ENCODE measurements around the gene DRC3. TPM values are rescaled to one million over a fixed set of nuclear protein-coding genes. Genes with fewer than 3 reads are reported as not detected.

Gene DRC3
- total RNA-seq, 1 donor from 2014 or later: not detected

DNA sequence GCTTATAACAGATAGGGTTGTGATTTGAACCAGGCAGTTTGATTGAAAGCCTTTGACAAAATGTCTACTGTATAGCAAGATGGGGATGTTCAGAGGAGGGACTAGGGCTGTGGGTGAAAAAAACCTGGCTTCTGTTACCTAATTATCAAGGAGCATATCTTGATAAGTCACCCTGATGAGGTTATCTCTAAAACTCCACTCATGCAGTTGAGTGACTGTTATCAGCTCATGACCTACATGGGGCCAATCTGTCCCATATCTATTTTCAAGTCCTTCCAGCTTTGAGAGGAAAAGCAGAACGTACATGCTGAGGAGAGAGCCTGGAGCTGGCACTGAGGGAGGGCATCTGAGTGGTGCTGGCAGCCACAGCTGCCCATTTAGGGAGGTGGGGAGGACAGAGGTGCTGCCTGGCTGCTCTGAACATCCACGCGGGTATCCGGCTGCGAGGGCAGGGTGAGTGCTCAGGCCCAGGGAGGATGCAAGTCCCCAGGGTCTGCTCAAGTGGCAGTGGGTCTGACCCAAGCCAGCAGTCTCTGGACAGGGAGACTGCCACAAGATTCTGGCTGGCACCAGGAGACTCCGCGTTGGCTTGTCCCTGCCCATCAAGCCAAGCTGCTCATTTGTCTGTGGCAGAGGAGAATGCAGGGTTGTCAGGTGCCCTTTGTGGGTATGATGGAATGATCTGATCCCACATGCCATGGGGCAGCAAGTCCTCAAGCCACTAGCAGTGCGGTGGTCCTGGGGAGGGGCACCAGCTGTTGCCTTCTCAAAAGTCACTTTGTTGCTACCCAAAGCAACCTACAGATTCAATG is 37.2 kb downstream of the DRC3 start:
- no peaks in the 10 kb centered on the region for H3K27me3 Mint-ChIP-seq (ENCODE audit: insufficient read depth)
- DNase-seq (ENCODE audit: low spot score): no peak
- H3K9me3 Mint-ChIP-seq: no peaks in the 10 kb centered on the region
- H3K27ac Mint-ChIP-seq: no peak overlapping the region
- intact Hi-C loops (cut with micrococcal nuclease): no loop called here
- H3K4me3 Mint-ChIP-seq: no peak overlapping the region
- H3K4me1 Mint-ChIP-seq (ENCODE audit: low read depth): no peaks in the 10 kb centered on the region
- H3K36me3 Mint-ChIP-seq (ENCODE audit: low read depth): peaks cover 11% of the 10 kb centered on the region

DNA sequence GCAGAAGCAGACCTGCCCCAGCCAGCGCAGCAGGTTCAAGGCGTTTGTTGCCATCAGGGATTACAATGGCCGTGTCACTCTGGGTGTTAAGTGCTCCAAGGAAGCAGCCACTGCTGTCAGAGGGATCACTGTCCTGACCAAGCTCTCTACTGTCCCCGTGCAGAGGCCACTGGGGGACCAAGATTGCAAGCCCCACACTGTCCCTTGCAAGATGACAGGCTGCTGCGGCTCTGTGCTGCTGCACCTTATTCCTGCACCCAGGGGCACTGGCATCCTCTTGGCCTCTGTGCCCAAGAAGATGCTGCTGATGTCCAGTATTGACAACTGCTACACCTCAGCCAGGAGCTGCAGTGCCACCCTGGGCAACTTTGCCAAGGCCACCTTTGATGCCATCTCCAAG is 38.6 kb downstream of the DRC3 start:
- intact Hi-C loops (cut with micrococcal nuclease): no loop called here
- H3K27ac Mint-ChIP-seq: no peak overlapping the region

DNA sequence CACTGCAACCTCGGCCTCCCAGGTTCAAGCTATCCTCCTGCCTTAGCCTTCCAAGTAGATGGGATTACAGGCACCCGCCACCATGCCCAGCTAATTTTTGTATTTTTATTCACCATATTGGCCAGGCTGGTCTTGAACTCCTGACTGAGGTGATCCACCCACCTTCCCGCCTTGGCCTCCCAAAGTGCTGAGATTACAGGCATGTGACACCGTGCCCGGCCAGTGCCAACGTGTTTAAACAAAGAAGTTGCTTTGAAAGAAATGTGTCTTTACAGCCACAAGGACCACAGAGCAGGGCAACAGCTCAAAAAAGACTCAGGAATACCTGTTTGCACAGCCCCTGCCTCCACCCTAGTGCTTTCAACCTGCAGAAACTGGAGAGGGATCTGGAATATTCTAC is 41.3 kb downstream of the DRC3 start:
- Mint-ChIP-seq H3K27me3 (ENCODE audit: insufficient read depth) (no peaks in the 10 kb centered on the region), H3K27ac (no peak overlapping the region), H3K36me3 (ENCODE audit: low read depth) (peaks cover 13% of the 10 kb centered on the region), H3K9me3 (no peaks in the 10 kb centered on the region), H3K4me3 (no peak overlapping the region), H3K4me1 (ENCODE audit: low read depth) (no peaks in the 10 kb centered on the region)
- no peak for DNase-seq (ENCODE audit: low spot score)
- intact Hi-C loops (cut with micrococcal nuclease): no loop called here

More for the DNA sequence above, 38.6 kb downstream of the DRC3 start:
- Mint-ChIP-seq H3K4me3 (no peak overlapping the region), H3K27me3 (ENCODE audit: insufficient read depth) (no peaks in the 10 kb centered on the region), H3K36me3 (ENCODE audit: low read depth) (peaks cover 15% of the 10 kb centered on the region), H3K4me1 (ENCODE audit: low read depth) (no peaks in the 10 kb centered on the region), H3K9me3 (no peaks in the 10 kb centered on the region)
- no peak for DNase-seq (ENCODE audit: low spot score)

GRCh38 chr17:18015593-18015992 is 42.9 kb downstream of the DRC3 start:
- no peaks in the 10 kb centered on the region for H3K4me1 Mint-ChIP-seq (ENCODE audit: low read depth)

DNA sequence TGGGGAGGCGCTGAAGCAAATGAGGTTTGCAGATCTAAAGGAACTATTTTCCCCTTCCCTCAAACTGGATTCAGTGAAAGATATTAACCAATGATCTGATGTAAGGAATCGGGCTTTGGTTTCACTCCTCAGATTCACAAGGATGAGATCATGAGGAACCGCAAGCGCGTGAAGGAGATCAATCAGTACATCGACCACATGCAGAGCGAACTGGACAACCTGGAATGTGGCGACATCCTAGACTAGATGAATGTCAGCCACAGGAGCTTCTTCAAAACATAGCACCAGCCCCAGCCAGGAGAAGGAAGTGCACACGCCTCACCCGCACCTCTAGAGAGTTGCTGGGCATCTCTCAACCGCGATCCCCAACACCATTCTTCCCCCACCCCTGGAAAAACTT is 43.8 kb downstream of the DRC3 start:
- peaks cover 13% of the 10 kb centered on the region for H3K36me3 Mint-ChIP-seq (ENCODE audit: low read depth)
- H3K27ac Mint-ChIP-seq: no peak overlapping the region
- no peaks in the 10 kb centered on the region for H3K4me1 Mint-ChIP-seq (ENCODE audit: low read depth)
- no peaks in the 10 kb centered on the region for H3K27me3 Mint-ChIP-seq (ENCODE audit: insufficient read depth)
- no peaks in the 10 kb centered on the region for H3K9me3 Mint-ChIP-seq
- no peak for DNase-seq (ENCODE audit: low spot score)
- no peak overlapping the region for H3K4me3 Mint-ChIP-seq
- intact Hi-C loops (cut with micrococcal nuclease): no loop called here

More at GRCh38 chr17:18015593-18015992, 42.9 kb downstream of the DRC3 start:
- peaks cover 13% of the 10 kb centered on the region for H3K36me3 Mint-ChIP-seq (ENCODE audit: low read depth)
- no peaks in the 10 kb centered on the region for H3K27me3 Mint-ChIP-seq (ENCODE audit: insufficient read depth)
- no peak for DNase-seq (ENCODE audit: low spot score)
- intact Hi-C loops (cut with micrococcal nuclease): no loop called here
- no peak overlapping the region for H3K27ac Mint-ChIP-seq
- no peaks in the 10 kb centered on the region for H3K9me3 Mint-ChIP-seq
- no peak overlapping the region for H3K4me3 Mint-ChIP-seq

GRCh38 chr17:18017958-18018357 is 45.3 kb downstream of the DRC3 start:
- Mint-ChIP-seq H3K27ac (peak overlapping the region; percentile 27), H3K36me3 (ENCODE audit: low read depth) (peaks cover 10% of the 10 kb centered on the region)
- intact Hi-C loops (cut with micrococcal nuclease): no loop called here

GRCh38 chr17:18018411-18018921 is 45.8 kb downstream of the DRC3 start:
- Mint-ChIP-seq H3K27me3 (ENCODE audit: insufficient read depth) (no peaks in the 10 kb centered on the region), H3K4me3 (no peak overlapping the region), H3K4me1 (ENCODE audit: low read depth) (no peaks in the 10 kb centered on the region), H3K36me3 (ENCODE audit: low read depth) (peaks cover 8% of the 10 kb centered on the region), H3K27ac (no peak overlapping the region), H3K9me3 (no peaks in the 10 kb centered on the region)
- intact Hi-C loops (cut with micrococcal nuclease): no loop called here
- no peak for DNase-seq (ENCODE audit: low spot score)

More at GRCh38 chr17:18017958-18018357, 45.3 kb downstream of the DRC3 start:
- no peak for DNase-seq (ENCODE audit: low spot score)
- Mint-ChIP-seq H3K4me1 (ENCODE audit: low read depth) (no peaks in the 10 kb centered on the region), H3K9me3 (no peaks in the 10 kb centered on the region), H3K27me3 (ENCODE audit: insufficient read depth) (no peaks in the 10 kb centered on the region), H3K4me3 (no peak overlapping the region)

DNA sequence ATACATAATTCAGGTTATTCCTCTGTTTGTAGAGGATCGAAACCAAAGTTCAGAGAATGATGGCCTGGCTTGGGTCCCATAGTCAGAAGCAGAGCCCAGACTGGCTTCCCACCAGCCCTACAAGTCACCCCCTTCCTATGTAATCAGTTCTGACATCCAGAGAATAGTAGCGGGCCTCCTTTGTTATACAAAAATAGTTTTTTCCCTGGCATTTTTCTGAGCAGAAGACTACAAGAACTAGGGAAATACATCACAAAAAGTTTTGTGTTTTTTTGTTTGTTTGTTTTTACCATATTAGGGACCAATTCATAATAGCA is 47.1 kb downstream of the DRC3 start:
- no peak overlapping the region for H3K4me3 Mint-ChIP-seq
- no peak overlapping the region for H3K27ac Mint-ChIP-seq
- intact Hi-C loops (cut with micrococcal nuclease): no loop called here
- no peaks in the 10 kb centered on the region for H3K27me3 Mint-ChIP-seq (ENCODE audit: insufficient read depth)
- H3K36me3 Mint-ChIP-seq (ENCODE audit: low read depth): peaks cover 12% of the 10 kb centered on the region
- DNase-seq (ENCODE audit: low spot score): no peak
- no peaks in the 10 kb centered on the region for H3K4me1 Mint-ChIP-seq (ENCODE audit: low read depth)
- no peaks in the 10 kb centered on the region for H3K9me3 Mint-ChIP-seq

DNA sequence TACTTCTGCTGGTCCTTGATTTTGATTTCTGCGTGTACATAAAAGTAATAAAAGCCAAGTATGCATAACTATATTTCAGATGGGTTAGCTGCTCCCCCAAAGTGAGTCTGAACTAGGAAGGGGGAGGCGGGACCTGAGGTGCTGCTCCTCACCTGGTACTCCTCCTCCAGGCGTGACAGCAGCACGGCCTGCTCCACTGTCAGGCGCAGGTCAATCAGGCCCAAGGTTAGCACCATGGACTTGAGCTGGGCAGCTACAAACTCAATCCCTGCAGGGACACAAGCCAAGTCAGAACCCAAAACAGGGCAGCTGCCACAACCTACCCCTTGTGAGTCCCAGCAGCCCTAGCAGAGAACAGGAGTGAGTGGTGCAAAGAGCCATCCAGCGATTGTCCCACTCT is 48.3 kb downstream of the DRC3 start:
- Mint-ChIP-seq H3K4me1 (ENCODE audit: low read depth) (peaks cover 12% of the 10 kb centered on the region), H3K27ac (no peak overlapping the region), H3K27me3 (ENCODE audit: insufficient read depth) (no peaks in the 10 kb centered on the region), H3K4me3 (no peak overlapping the region), H3K9me3 (no peaks in the 10 kb centered on the region), H3K36me3 (ENCODE audit: low read depth) (peaks cover 16% of the 10 kb centered on the region)
- DNase-seq (ENCODE audit: low spot score): no peak
- intact Hi-C loops (cut with micrococcal nuclease): no loop called here

DNA sequence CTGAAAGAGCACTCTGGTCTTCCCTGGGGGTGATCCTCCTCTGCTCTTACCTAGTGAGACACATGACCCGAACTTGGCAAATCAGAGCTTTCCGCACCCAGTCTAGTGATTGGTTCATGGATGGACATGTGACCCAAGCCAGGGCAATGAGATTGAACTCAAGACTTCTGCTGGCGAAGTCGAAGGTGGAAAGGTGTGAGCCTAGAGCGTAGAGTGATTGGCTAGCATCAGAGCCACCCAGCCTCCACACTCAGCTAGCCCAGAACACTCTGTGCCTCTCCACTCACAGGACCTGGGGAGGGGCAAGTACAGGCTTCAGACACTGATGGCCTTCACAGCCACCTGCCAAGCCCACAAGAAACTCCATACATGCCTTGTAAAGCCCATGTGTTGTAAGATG is 48.7 kb downstream of the DRC3 start:
- H3K27ac Mint-ChIP-seq: no peak overlapping the region
- H3K4me3 Mint-ChIP-seq: no peak overlapping the region
- H3K27me3 Mint-ChIP-seq (ENCODE audit: insufficient read depth): no peaks in the 10 kb centered on the region
- intact Hi-C loops (cut with micrococcal nuclease): no loop called here
- DNase-seq (ENCODE audit: low spot score): no peak
- H3K9me3 Mint-ChIP-seq: no peaks in the 10 kb centered on the region
- H3K4me1 Mint-ChIP-seq (ENCODE audit: low read depth): peaks cover 15% of the 10 kb centered on the region
- H3K36me3 Mint-ChIP-seq (ENCODE audit: low read depth): peaks cover 16% of the 10 kb centered on the region

- intact Hi-C loops (cut with micrococcal nuclease): no loop called here
- Mint-ChIP-seq H3K4me3 (no peak overlapping the region), H3K4me1 (ENCODE audit: low read depth) (peaks cover 19% of the 10 kb centered on the region), H3K36me3 (ENCODE audit: low read depth) (peaks cover 16% of the 10 kb centered on the region), H3K27me3 (ENCODE audit: insufficient read depth) (no peaks in the 10 kb centered on the region), H3K27ac (peak overlapping the region; percentile 65), H3K9me3 (no peaks in the 10 kb centered on the region)
- DNase-seq (ENCODE audit: low spot score): peak; percentile 14
These were observed 52.7 kb downstream of the DRC3 start for GRCh38 chr17:18025241-18025944.

- Mint-ChIP-seq H3K36me3 (ENCODE audit: low read depth) (peaks cover 16% of the 10 kb centered on the region), H3K27ac (peak overlapping the region; percentile 65), H3K9me3 (no peaks in the 10 kb centered on the region), H3K4me3 (no peak overlapping the region), H3K27me3 (ENCODE audit: insufficient read depth) (no peaks in the 10 kb centered on the region), H3K4me1 (ENCODE audit: low read depth) (peaks cover 19% of the 10 kb centered on the region)
- DNase-seq (ENCODE audit: low spot score): no peak
- intact Hi-C loops (cut with micrococcal nuclease): no loop called here
These were observed 53.5 kb downstream of the DRC3 start for GRCh38 chr17:18025945-18026776.

GRCh38 chr17:18027280-18027679 is 54.6 kb downstream of the DRC3 start:
- H3K27ac Mint-ChIP-seq: no peak overlapping the region
- H3K4me1 Mint-ChIP-seq (ENCODE audit: low read depth): peaks cover 26% of the 10 kb centered on the region
- peaks cover 16% of the 10 kb centered on the region for H3K36me3 Mint-ChIP-seq (ENCODE audit: low read depth)
- DNase-seq (ENCODE audit: low spot score): no peak
- H3K4me3 Mint-ChIP-seq: no peak overlapping the region
- intact Hi-C loops (cut with micrococcal nuclease): no loop called here
- no peaks in the 10 kb centered on the region for H3K9me3 Mint-ChIP-seq
- no peaks in the 10 kb centered on the region for H3K27me3 Mint-ChIP-seq (ENCODE audit: insufficient read depth)
